Measurements from ENCODE around the gene TADA2A.
A peak's percentile ranks its signal among the peaks of the same experiment; 100 is the strongest.

- TF ChIP-seq CTCF (IDR thresholded peaks at IDR 0.05): no peak
- TF ChIP-seq POLR2A (IDR thresholded peaks at IDR 0.05; ENCODE audit: low read length): no peak
- no peak for TF ChIP-seq EP300 (IDR thresholded peaks at IDR 0.05)
- TF ChIP-seq USF2 (IDR thresholded peaks at IDR 0.05): no peak
- TF ChIP-seq MYC (IDR thresholded peaks at IDR 0.05; ENCODE audit: borderline replicate concordance, low read length): peak; percentile 73; the same call in 1 of the 2 replicates
Observed at GRCh38 chr17:37490638-37491614, 84.2 kb downstream of the TADA2A start.
